ENCODE results near the gene PLSCR4. TPM values are rescaled to one million over a fixed set of nuclear protein-coding genes. Genes with fewer than 3 reads are reported as not detected.

Gene PLSCR4
- total and polyA plus RNA-seq, 2 experiments from 2014 or later = 40.3 to 63.4 TPM

- H3K36me3 ChIP-seq (ENCODE audit: low read depth) = no peaks in the 10 kb centered on the region
- peaks cover 31% of the 10 kb centered on the region for H3K79me2 ChIP-seq (ENCODE audit: insufficient read depth)
- H3K4me1 ChIP-seq (ENCODE audit: insufficient read depth) = peaks cover 57% of the 10 kb centered on the region
- H3K9ac ChIP-seq = peak overlapping the region; percentile 51
- H3K9me3 ChIP-seq (ENCODE audit: low read depth) = no peaks in the 10 kb centered on the region
- no peaks in the 10 kb centered on the region for H4K20me1 ChIP-seq (ENCODE audit: insufficient read depth)
- H3K27ac ChIP-seq = peak overlapping the region; percentile 91
- TF ChIP-seq EZH2 (IDR thresholded peaks at IDR 0.05; ENCODE audit: insufficient read depth, poor library complexity, severe bottlenecking) = no peak
- no peak for TF ChIP-seq EZH2phosphoT487 (IDR thresholded peaks at IDR 0.05; ENCODE audit: insufficient read depth, low read depth)
- no peaks in the 10 kb centered on the region for H3K9me2 ChIP-seq (ENCODE audit: insufficient read depth)
- H3K4me3 ChIP-seq = peak overlapping the region; percentile 41
- in situ Hi-C loops (cut with MboI) = loop anchor here (25.0 kb wide), 1 partner anchor 377 kb away; no protein-coding TSS in a partner anchor
- H3F3A ChIP-seq (ENCODE audit: insufficient read depth) = peaks cover 70% of the 10 kb centered on the region
- DNase-seq = peak; percentile 64
- H3K27me3 ChIP-seq (replicated peaks; ENCODE audit: insufficient read depth) = no peaks in the 10 kb centered on the region
- no peak overlapping the region for H2AFZ ChIP-seq
- peak overlapping the region; percentile 79 for H3K4me2 ChIP-seq (ENCODE audit: unreplicated experiment)
These were observed 86.8 kb downstream of the PLSCR4 start for GRCh38 chr3:146164071-146164470.

GRCh38 chr3:146163584-146163983, 87.3 kb downstream of the PLSCR4 start:
- H3K27ac ChIP-seq = peak overlapping the region; percentile 91
- WGBS, 2 experiments (ENCODE audit: low coverage in 1 of 2, low lambda C conversion rate in 2 of 2, missing lambda C conversion rate in 2 of 2) = 0 to 4% methylated on average over 2 of the region's 2 CpGs
- H3K9ac ChIP-seq = peak overlapping the region; percentile 51
- H3F3A ChIP-seq (ENCODE audit: insufficient read depth) = peaks cover 72% of the 10 kb centered on the region
- no peak for TF ChIP-seq EZH2phosphoT487 (IDR thresholded peaks at IDR 0.05; ENCODE audit: insufficient read depth, low read depth)
- TF ChIP-seq EZH2 (IDR thresholded peaks at IDR 0.05; ENCODE audit: insufficient read depth, poor library complexity, severe bottlenecking) = no peak
- peaks cover 57% of the 10 kb centered on the region for H3K4me1 ChIP-seq (ENCODE audit: insufficient read depth)
- H3K36me3 ChIP-seq (ENCODE audit: low read depth) = no peaks in the 10 kb centered on the region
- in situ Hi-C loops (cut with MboI) = loop anchor here (25.0 kb wide), 1 partner anchor 376 kb away; no protein-coding TSS in a partner anchor
- H3K4me2 ChIP-seq (ENCODE audit: unreplicated experiment) = peak overlapping the region; percentile 79
- peaks cover 36% of the 10 kb centered on the region for H3K79me2 ChIP-seq (ENCODE audit: insufficient read depth)
- peak; percentile 89 for DNase-seq
- no peaks in the 10 kb centered on the region for H3K9me2 ChIP-seq (ENCODE audit: insufficient read depth)
- H3K4me3 ChIP-seq = peak overlapping the region; percentile 41
- no peak overlapping the region for H2AFZ ChIP-seq
- H4K20me1 ChIP-seq (ENCODE audit: insufficient read depth) = no peaks in the 10 kb centered on the region
- H3K9me3 ChIP-seq (ENCODE audit: low read depth) = no peaks in the 10 kb centered on the region
- no peaks in the 10 kb centered on the region for H3K27me3 ChIP-seq (replicated peaks; ENCODE audit: insufficient read depth)

GRCh38 chr3:146162561-146162960, 88.3 kb downstream of the PLSCR4 start:
- peak; percentile 19 for DNase-seq
- no peaks in the 10 kb centered on the region for H4K20me1 ChIP-seq (ENCODE audit: insufficient read depth)
- H3K9me3 ChIP-seq (ENCODE audit: low read depth) = no peaks in the 10 kb centered on the region
- H3F3A ChIP-seq (ENCODE audit: insufficient read depth) = peaks cover 75% of the 10 kb centered on the region
- H3K4me3 ChIP-seq = peak overlapping the region; percentile 95
- H3K9ac ChIP-seq = peak overlapping the region; percentile 90
- 87 to 96% methylated on average over 2 of the region's 2 CpGs for WGBS, 2 experiments (ENCODE audit: low coverage in 1 of 2, low lambda C conversion rate in 2 of 2, missing lambda C conversion rate in 2 of 2)
- TF ChIP-seq EZH2phosphoT487 (IDR thresholded peaks at IDR 0.05; ENCODE audit: insufficient read depth, low read depth) = no peak
- TF ChIP-seq EZH2 (IDR thresholded peaks at IDR 0.05; ENCODE audit: insufficient read depth, poor library complexity, severe bottlenecking) = no peak
- no peaks in the 10 kb centered on the region for H3K9me2 ChIP-seq (ENCODE audit: insufficient read depth)
- peaks cover 46% of the 10 kb centered on the region for H3K79me2 ChIP-seq (ENCODE audit: insufficient read depth)
- peaks cover 64% of the 10 kb centered on the region for H3K4me1 ChIP-seq (ENCODE audit: insufficient read depth)
- no peak overlapping the region for H2AFZ ChIP-seq
- H3K27ac ChIP-seq = peak overlapping the region; percentile 91
- H3K27me3 ChIP-seq (replicated peaks; ENCODE audit: insufficient read depth) = no peaks in the 10 kb centered on the region
- no peaks in the 10 kb centered on the region for H3K36me3 ChIP-seq (ENCODE audit: low read depth)
- in situ Hi-C loops (cut with MboI) = loop anchor here (25.0 kb wide), 1 partner anchor 375 kb away; no protein-coding TSS in a partner anchor
- H3K4me2 ChIP-seq (ENCODE audit: unreplicated experiment) = peak overlapping the region; percentile 87

GRCh38 chr3:146161663-146162002, 89.3 kb downstream of the PLSCR4 start:
- peak overlapping the region; percentile 95 for H3K4me3 ChIP-seq
- peak; percentile 80 for DNase-seq
- no peak for TF ChIP-seq EZH2 (IDR thresholded peaks at IDR 0.05; ENCODE audit: insufficient read depth, poor library complexity, severe bottlenecking)
- no peak for TF ChIP-seq EZH2phosphoT487 (IDR thresholded peaks at IDR 0.05; ENCODE audit: insufficient read depth, low read depth)
- no peaks in the 10 kb centered on the region for H3K27me3 ChIP-seq (replicated peaks; ENCODE audit: insufficient read depth)
- no peaks in the 10 kb centered on the region for H3K9me3 ChIP-seq (ENCODE audit: low read depth)
- H3F3A ChIP-seq (ENCODE audit: insufficient read depth) = peaks cover 71% of the 10 kb centered on the region
- in situ Hi-C loops (cut with MboI) = loop anchor here (25.0 kb wide), 1 partner anchor 374 kb away; no protein-coding TSS in a partner anchor
- peaks cover 6% of the 10 kb centered on the region for H4K20me1 ChIP-seq (ENCODE audit: insufficient read depth)
- H3K27ac ChIP-seq = peak overlapping the region; percentile 91
- peak overlapping the region; percentile 90 for H3K9ac ChIP-seq
- peaks cover 64% of the 10 kb centered on the region for H3K4me1 ChIP-seq (ENCODE audit: insufficient read depth)
- peaks cover 56% of the 10 kb centered on the region for H3K79me2 ChIP-seq (ENCODE audit: insufficient read depth)
- H3K9me2 ChIP-seq (ENCODE audit: insufficient read depth) = no peaks in the 10 kb centered on the region
- WGBS, 2 experiments (ENCODE audit: low coverage in 1 of 2, low lambda C conversion rate in 2 of 2, missing lambda C conversion rate in 2 of 2) = 2 to 4% methylated on average over 15 of the region's 15 CpGs
- peak overlapping the region; percentile 87 for H3K4me2 ChIP-seq (ENCODE audit: unreplicated experiment)
- H3K36me3 ChIP-seq (ENCODE audit: low read depth) = no peaks in the 10 kb centered on the region
- H2AFZ ChIP-seq = peak overlapping the region; percentile 69
